Stimulated activated naive CD8-positive, alpha-beta T cell treated with anti-CD3 and anti-CD28 coated beads, Interleukin-15, Interleukin-2, amounts not matched to agents 100 ng/mL and 50 ng/mL, for 24 hours (primary cell): ENCODE results near the gene AATF.
"Not testable (repeated sequence)": the region's sequence is repeated elsewhere in the genome, so short reads cannot be mapped to it uniquely, and the experiment has no call there.

Experiments used
- H3K27ac Mint-ChIP-seq: one replicate; pipeline ENCODE4 v1.8.0; 2021; ENCODE audit warnings: mild to moderate bottlenecking, mixed read lengths
- H3K27me3 Mint-ChIP-seq: one replicate; pipeline ENCODE4 v1.8.0; 2021; ENCODE audit warnings: mixed read lengths
- H3K36me3 Mint-ChIP-seq: one replicate; pipeline ENCODE4 v1.8.0; 2021; ENCODE audit warnings: low read depth, mixed read lengths
- H3K4me1 Mint-ChIP-seq: one replicate; pipeline ENCODE4 v1.8.0; 2021; ENCODE audit warnings: low read depth, mixed read lengths
- H3K4me3 Mint-ChIP-seq: one replicate; pipeline ENCODE4 v1.8.0; 2021; ENCODE audit warnings: mild to moderate bottlenecking, mixed read lengths
- H3K9me3 Mint-ChIP-seq: one replicate; pipeline ENCODE4 v1.8.0; 2021; ENCODE audit warnings: mixed read lengths

The AATF gene

DNA sequence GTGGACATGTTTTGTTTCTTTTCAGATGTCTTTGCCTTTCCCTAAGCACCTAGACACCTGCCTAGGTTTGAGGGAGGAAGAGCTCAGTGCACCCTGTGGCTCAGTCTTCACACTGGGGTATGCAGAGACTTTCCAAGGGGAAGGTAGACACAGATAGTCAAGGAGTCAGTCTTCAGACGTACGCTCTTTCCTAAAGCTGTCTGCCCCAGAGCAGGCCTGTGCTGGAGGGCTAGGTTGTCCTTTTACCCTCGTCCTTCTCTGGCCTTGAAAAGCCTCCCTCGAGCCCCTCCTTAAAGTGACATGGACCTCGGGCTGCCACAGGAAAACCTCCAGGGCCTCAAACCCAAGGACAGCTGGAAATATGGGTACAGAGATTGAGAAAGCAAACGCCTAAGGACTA is 103.7 kb downstream of the AATF start:
- Mint-ChIP-seq H3K4me1 (peaks cover 4% of the 10 kb centered on the region), H3K4me3 (no peak overlapping the region), H3K27me3 (no peaks in the 10 kb centered on the region), H3K9me3 (no peaks in the 10 kb centered on the region), H3K36me3 (peaks cover 46% of the 10 kb centered on the region), H3K27ac (no peak overlapping the region)

DNA sequence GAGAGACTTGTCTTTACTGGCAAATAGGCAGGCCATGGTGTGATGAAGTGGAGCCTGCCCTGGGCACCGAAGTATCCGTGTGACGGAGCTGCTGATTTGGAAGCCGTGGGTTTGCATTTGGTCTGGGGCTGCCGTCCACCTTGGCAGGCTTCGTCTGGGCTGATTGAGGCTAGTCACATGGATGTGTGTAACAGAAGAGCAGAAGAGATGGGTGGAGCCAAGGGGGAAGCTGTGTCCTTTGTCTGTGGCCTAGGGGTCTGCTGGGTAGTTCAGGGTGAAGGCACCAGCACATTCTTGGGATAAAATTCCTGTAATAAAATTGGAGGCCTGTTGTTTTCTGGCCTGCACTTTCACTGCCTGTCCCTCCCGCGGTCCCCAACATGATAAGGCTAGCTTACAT is 106.1 kb downstream of the AATF start:
- no peak overlapping the region for H3K4me3 Mint-ChIP-seq

DNA sequence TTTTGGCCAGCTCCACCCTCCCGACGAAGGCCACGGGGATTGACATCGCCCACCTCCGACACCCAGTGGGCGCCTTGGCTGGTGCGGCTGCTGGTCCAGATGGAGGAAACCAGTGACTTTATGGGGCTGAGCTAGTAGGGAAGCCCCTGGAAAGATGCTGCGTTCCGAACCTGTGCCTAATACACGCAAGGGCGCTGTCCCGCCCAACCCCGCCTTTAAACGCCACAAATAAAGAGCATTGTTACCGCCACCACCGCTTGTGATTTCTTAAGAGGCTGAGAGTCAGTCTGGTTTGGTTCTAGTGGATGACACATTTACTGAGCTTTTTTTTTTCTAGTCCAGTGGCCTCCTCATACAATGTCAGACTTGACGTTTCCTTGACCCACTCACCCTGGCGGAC is 107.9 kb downstream of the AATF start:
- Mint-ChIP-seq H3K9me3 (no peaks in the 10 kb centered on the region), H3K27ac (no peak overlapping the region), H3K27me3 (no peaks in the 10 kb centered on the region), H3K36me3 (peaks cover 40% of the 10 kb centered on the region), H3K4me3 (no peak overlapping the region), H3K4me1 (no peaks in the 10 kb centered on the region)

More for the DNA sequence above, 106.1 kb downstream of the AATF start:
- H3K9me3 Mint-ChIP-seq: no peaks in the 10 kb centered on the region
- no peaks in the 10 kb centered on the region for H3K27me3 Mint-ChIP-seq
- H3K36me3 Mint-ChIP-seq: peaks cover 40% of the 10 kb centered on the region
- no peaks in the 10 kb centered on the region for H3K4me1 Mint-ChIP-seq
- H3K27ac Mint-ChIP-seq: peak overlapping the region; percentile 26

GRCh38 chr17:37059493-37059892 is 110.7 kb downstream of the AATF start:
- H3K4me1 Mint-ChIP-seq: no peaks in the 10 kb centered on the region
- H3K4me3 Mint-ChIP-seq: no peak overlapping the region
- H3K27me3 Mint-ChIP-seq: no peaks in the 10 kb centered on the region
- no peak overlapping the region for H3K27ac Mint-ChIP-seq
- no peaks in the 10 kb centered on the region for H3K9me3 Mint-ChIP-seq
- H3K36me3 Mint-ChIP-seq: peaks cover 28% of the 10 kb centered on the region

GRCh38 chr17:37060094-37060493 is 111.3 kb downstream of the AATF start:
- Mint-ChIP-seq H3K4me3 (no peak overlapping the region), H3K4me1 (no peaks in the 10 kb centered on the region), H3K27ac (no peak overlapping the region), H3K36me3 (peaks cover 22% of the 10 kb centered on the region), H3K9me3 (no peaks in the 10 kb centered on the region), H3K27me3 (no peaks in the 10 kb centered on the region)

DNA sequence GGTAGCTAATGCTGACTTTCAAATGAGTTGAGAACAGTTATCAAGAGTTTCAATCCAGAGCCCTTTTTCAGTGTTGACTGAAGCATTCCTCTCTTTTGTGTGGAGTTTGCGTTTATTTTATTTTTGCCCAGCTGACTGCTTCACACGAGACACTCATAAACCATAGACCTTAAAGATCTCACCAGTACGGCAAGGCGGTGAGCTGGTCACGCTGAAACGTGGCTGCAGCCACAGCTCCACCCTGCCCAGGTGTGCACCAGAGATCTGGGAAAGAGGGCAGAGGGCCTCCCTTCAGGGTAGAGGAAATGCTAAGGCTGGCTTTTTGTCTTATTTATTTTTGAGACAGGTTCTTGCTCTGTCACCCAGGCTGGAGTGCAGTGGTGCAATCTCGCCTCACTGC is 112.2 kb downstream of the AATF start:
- Mint-ChIP-seq H3K27me3 (no peaks in the 10 kb centered on the region), H3K36me3 (peaks cover 18% of the 10 kb centered on the region), H3K4me1 (no peaks in the 10 kb centered on the region), H3K4me3 (no peak overlapping the region), H3K9me3 (no peaks in the 10 kb centered on the region), H3K27ac (no peak overlapping the region)

DNA sequence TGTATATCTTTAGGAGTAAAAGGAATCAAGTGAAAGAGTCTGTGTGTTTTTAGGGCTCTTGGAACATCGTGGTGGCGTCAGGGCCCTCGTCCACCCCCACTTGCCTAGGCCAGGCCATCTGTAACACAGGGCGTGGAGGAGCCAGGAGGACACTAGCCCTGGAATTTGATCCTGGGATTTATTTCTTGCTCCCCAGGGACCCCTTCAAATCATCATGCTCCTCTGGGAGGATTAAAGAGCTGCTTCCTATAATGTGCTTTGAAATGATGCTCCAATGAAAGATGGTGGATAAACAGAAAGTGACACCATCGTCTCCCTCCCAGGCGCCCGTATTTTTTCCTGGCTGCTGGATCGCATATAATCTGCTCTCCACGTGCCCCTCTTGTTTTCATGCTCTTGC is 113.3 kb downstream of the AATF start:
- peaks cover 7% of the 10 kb centered on the region for H3K36me3 Mint-ChIP-seq
- no peaks in the 10 kb centered on the region for H3K9me3 Mint-ChIP-seq
- H3K27ac Mint-ChIP-seq: no peak overlapping the region
- H3K27me3 Mint-ChIP-seq: no peaks in the 10 kb centered on the region
- no peaks in the 10 kb centered on the region for H3K4me1 Mint-ChIP-seq
- no peak overlapping the region for H3K4me3 Mint-ChIP-seq

- Mint-ChIP-seq H3K4me1 (no peaks in the 10 kb centered on the region), H3K27me3 (no peaks in the 10 kb centered on the region), H3K4me3 (no peak overlapping the region), H3K36me3 (no peaks in the 10 kb centered on the region), H3K27ac (no peak overlapping the region), H3K9me3 (no peaks in the 10 kb centered on the region)
Measured at GRCh38 chr17:37064206-37064605, 115.5 kb downstream of the AATF start.

GRCh38 chr17:37064956-37065355 is 116.2 kb downstream of the AATF start:
- Mint-ChIP-seq H3K9me3 (no peaks in the 10 kb centered on the region), H3K27ac (no peak overlapping the region), H3K27me3 (no peaks in the 10 kb centered on the region), H3K4me3 (no peak overlapping the region), H3K36me3 (no peaks in the 10 kb centered on the region), H3K4me1 (no peaks in the 10 kb centered on the region)

DNA sequence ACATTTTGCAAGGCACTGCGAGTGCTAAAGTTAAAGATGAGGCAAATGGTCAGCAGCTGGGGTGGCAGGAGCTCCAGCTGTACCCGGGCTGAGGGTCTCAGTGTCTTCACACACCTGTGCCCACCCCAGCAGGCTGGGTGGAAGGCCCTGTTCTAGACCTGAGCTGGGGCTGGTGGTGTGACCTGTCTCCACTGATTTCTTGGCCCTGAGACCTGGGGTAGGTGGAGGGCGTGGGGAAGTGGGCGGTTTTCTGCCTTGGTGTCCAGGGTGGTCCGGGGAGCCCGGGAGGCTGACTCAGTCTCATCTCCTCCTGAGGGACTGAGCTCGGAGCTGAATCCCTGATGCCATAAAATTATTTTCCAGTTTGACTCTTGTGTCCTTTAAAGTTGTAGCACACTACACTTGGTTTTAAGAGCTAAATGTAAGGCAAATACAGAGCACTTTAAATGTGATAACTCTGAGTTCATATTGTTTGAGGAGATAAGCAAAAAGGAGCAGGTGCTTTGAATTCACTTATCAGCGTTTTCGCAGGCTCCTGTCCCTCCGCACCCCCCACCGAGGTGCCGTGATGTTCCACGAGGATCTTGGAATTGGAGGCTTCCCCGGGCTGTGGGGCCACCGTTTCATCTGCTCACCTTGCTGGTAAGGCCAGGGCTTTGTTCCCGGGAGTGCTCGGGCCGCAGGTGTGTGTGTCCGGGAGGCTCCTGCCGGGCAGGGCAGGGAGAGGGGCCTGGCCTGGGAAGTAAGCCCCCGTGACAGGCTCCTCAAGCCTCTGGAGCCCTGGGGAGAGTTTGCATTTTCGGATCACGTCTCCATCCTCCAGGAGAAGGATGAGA is 117.0 kb downstream of the AATF start:
- H3K4me3 Mint-ChIP-seq: no peak overlapping the region
- H3K4me1 Mint-ChIP-seq: no peaks in the 10 kb centered on the region
- no peak overlapping the region for H3K27ac Mint-ChIP-seq
- no peaks in the 10 kb centered on the region for H3K27me3 Mint-ChIP-seq
- H3K9me3 Mint-ChIP-seq: no peaks in the 10 kb centered on the region
- H3K36me3 Mint-ChIP-seq: no peaks in the 10 kb centered on the region

DNA sequence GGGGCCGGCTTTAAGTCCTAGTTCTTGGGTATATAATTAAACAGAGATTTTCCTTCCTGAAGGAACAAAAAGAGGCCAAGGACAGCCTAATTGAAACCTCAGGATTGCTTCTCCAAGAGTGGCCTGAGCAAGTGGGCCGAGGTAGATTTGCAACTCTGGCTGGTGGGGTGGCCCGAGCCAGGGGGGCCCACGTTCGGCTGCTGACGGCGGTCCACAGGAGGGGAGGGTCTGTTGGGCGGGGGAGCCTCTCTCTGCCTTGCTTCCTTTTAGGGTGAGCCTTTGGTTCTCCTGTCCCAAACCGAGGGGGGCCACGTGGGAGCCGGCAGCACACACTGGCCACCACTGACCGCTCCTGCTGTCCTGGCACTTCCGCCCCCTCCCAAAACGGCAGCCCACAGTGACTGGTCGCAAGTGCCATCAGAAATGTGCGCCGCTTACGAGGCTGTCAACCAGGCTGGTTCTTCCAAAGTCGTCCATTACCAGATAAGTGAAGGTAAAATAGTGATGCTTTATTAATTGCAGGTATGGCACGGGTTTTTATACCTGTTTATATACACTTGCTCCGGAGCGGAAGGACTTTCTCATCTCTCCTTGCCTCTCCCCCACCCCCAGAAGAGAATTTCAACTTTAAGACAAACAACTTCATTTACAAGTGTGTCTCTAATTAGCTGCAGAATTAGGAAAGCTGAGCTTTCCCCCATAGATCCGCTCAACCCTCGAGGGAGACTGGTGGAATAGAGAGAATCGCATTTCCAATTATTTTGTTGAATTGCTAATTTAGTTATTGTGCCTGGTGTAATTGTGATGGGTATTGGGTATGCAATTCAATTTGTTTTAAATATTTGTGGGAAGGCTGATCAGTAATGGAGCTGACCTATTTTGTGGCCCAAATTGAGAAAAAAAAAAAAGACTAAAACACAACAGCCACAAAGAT is 117.8 kb downstream of the AATF start:
- H3K27ac Mint-ChIP-seq: no peak overlapping the region
- H3K27me3 Mint-ChIP-seq: no peaks in the 10 kb centered on the region
- no peaks in the 10 kb centered on the region for H3K36me3 Mint-ChIP-seq
- no peaks in the 10 kb centered on the region for H3K4me1 Mint-ChIP-seq
- no peak overlapping the region for H3K4me3 Mint-ChIP-seq
- H3K9me3 Mint-ChIP-seq: no peaks in the 10 kb centered on the region

DNA sequence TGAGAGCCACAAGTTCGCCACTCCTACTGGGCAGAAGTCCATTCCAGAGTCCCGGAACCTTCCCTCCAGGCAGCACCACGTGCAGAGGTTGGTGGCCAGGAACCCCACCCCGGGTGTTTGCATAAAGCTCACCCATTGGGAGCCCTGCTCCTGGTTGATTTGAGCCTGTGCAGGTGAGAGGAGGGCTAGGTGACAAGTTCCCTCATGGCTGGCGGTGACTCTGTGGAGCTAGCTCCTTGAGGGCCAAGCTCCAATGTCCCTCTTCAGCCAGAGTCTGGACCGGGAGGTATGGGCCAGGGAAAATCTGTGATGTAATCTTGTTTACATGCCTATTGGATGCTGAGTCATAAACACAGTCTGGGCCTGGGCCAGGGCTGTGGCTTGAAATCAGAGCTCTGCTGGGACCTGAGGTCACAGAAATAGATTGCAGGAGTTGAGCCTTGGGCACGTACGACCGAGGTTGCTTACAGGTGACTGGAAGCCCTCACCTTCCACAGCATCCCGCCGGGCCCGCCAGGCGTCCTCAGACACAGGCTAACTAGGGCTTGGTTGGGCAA is 118.9 kb downstream of the AATF start:
- Mint-ChIP-seq H3K4me3 (no peak overlapping the region), H3K27ac (no peak overlapping the region), H3K4me1 (no peaks in the 10 kb centered on the region), H3K9me3 (no peaks in the 10 kb centered on the region), H3K27me3 (no peaks in the 10 kb centered on the region), H3K36me3 (no peaks in the 10 kb centered on the region)

- H3K4me1 Mint-ChIP-seq: no peaks in the 10 kb centered on the region
- H3K9me3 Mint-ChIP-seq: no peaks in the 10 kb centered on the region
- H3K27me3 Mint-ChIP-seq: no peaks in the 10 kb centered on the region
- no peak overlapping the region for H3K27ac Mint-ChIP-seq
- no peaks in the 10 kb centered on the region for H3K36me3 Mint-ChIP-seq
- H3K4me3 Mint-ChIP-seq: no peak overlapping the region
Measured at GRCh38 chr17:37068266-37068665, 119.5 kb downstream of the AATF start.

DNA sequence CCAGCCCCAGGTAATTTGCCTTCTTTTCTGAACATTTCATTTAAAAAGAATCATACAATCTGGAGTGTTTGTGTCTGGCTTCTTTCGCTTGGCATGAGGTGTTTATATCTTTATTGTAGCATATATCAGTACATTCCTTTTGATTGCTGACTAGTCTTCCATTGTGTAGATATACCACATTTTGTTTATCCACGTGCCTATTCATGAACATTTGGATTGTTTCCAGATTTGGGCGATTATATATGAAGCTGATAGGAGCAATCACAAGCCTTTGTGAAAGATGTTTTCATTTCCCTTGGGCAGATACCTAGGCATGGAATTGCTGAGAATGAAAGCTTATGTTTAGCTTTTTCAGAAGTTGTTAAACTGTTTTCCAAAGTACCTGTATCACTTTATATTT is 120.3 kb downstream of the AATF start:
- Mint-ChIP-seq H3K4me3 (no peak overlapping the region), H3K27me3 (no peaks in the 10 kb centered on the region), H3K36me3 (no peaks in the 10 kb centered on the region), H3K4me1 (no peaks in the 10 kb centered on the region), H3K27ac (no peak overlapping the region), H3K9me3 (no peaks in the 10 kb centered on the region)

DNA sequence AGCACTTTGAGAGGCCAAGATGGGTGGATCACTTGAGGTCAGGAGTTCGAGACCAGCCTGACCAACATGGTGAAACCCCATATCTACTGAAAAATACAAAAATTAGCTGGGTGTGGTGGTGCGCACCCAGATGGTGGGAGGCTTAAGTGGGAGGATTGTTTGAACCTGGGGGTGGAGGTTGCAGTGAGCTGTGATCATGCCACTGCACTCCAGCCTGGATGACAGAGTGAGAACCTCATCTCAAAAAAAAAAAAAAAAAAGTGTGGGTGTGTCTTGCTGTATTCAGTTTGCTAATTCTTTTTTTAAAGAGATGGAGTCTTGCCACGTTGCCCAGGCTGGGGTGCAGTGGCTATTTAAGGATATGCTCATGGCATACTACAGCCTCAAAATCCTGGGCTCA is 124.7 kb downstream of the AATF start:
- not testable (repeated sequence) for H3K27me3 Mint-ChIP-seq, H3K36me3 Mint-ChIP-seq, H3K4me3 Mint-ChIP-seq, H3K4me1 Mint-ChIP-seq, H3K27ac Mint-ChIP-seq, H3K9me3 Mint-ChIP-seq
